Body of pancreas (tissue), 4 donors: Measurements from ENCODE around the gene ESRRA. TPM values are rescaled to one million over a fixed set of nuclear protein-coding genes. Genes with fewer than 3 reads are reported as not detected.

Experiments used
- ATAC-seq: fragments of 150-250 bp; one replicate; pipeline ENCODE4 v1.9.1; 2016
- DNase-seq, 4 donors: peaks; one replicate each; pipeline ENCODE4 v3.0.0-alpha.2; 2019
- H3K27ac ChIP-seq, 4 donors: fragments of 200-600 bp; sonication (generic); 1 replicate in 3 of 4; 2 replicates in 1 of 4; pipeline versions ENCODE4 v1.5.1 to v1.6.1; 2016 to 2019; ENCODE audit warnings: mild to moderate bottlenecking in 1 of 4, mixed read lengths in 1 of 4, moderate library complexity in 1 of 4
- H3K27me3 ChIP-seq, 2 donors: fragments of 200-600 bp; sonication (generic); one replicate each; pipeline ENCODE4 v1.6.0; 2016; ENCODE audit warnings: mild to moderate bottlenecking in 1 of 2
- H3K36me3 ChIP-seq, 2 donors: fragments of 200-600 bp; sonication (generic); replicated peaks in 1 of 2; 2 replicates each; pipeline ENCODE4 v1.5.1; 2016; ENCODE audit warnings: low read depth in 2 of 2; ENCODE audit not compliant: insufficient read depth in 1 of 2
- H3K4me1 ChIP-seq: fragments of 200-600 bp; sonication (generic); one replicate; pipeline ENCODE4 v1.6.0; 2016
- H3K4me3 ChIP-seq, 2 donors: fragments of 200-600 bp; sonication (generic); 1 replicate in 1 of 2; 2 replicates in 1 of 2; pipeline ENCODE4 v1.5.1; 2016 to 2019
- H3K9me3 ChIP-seq, 3 donors: fragments of 200-600 bp; sonication (generic); 1 replicate in 2 of 3; 2 replicates in 1 of 3; pipeline ENCODE4 v1.5.1; 2016
- POLR2A ChIP-seq, 3 donors: fragments of 450-650 bp; IDR thresholded peaks; one replicate each; pipeline ENCODE4 v1.6.1; 2016; ENCODE audit warnings: antibody characterized with exemption in 3 of 3, mild to moderate bottlenecking in 2 of 3
- WGBS, 2 donors: methylation state at CpG; one replicate each; pipeline ENCODE4 v1.1.5; 2017; 5-methylcytosine and 5-hydroxymethylcytosine counted together
- intact Hi-C: fragments of 100-400 bp; cut with DNase I; formaldehyde crosslinking; loops from one replicate; pipeline ENCODE4 v1.15.1; 2023
- total RNA-seq, 2 donors: library from RNA; depleted of rRNA; stranded (reverse); fragments of >200 nt; gene quantifications; one replicate each; pipeline ENCODE4 v1.1.0, GENCODE V29; 2016
- TF ChIP-seq, protein P1 (sequence below), 7 experiments: fragments of 450-650 bp in 4 of 7; fragments of 200-600 bp in 3 of 7; sonication (generic) in 3 of 7; IDR thresholded peaks; one replicate each; pipeline ENCODE4 v1.5.1; 2016 to 2019; ENCODE audit warnings: antibody characterized with exemption in 7 of 7

The ESRRA gene
- total RNA-seq, 2 donors from 2014 or later, result 51.7 to 63.8 TPM

DNA sequence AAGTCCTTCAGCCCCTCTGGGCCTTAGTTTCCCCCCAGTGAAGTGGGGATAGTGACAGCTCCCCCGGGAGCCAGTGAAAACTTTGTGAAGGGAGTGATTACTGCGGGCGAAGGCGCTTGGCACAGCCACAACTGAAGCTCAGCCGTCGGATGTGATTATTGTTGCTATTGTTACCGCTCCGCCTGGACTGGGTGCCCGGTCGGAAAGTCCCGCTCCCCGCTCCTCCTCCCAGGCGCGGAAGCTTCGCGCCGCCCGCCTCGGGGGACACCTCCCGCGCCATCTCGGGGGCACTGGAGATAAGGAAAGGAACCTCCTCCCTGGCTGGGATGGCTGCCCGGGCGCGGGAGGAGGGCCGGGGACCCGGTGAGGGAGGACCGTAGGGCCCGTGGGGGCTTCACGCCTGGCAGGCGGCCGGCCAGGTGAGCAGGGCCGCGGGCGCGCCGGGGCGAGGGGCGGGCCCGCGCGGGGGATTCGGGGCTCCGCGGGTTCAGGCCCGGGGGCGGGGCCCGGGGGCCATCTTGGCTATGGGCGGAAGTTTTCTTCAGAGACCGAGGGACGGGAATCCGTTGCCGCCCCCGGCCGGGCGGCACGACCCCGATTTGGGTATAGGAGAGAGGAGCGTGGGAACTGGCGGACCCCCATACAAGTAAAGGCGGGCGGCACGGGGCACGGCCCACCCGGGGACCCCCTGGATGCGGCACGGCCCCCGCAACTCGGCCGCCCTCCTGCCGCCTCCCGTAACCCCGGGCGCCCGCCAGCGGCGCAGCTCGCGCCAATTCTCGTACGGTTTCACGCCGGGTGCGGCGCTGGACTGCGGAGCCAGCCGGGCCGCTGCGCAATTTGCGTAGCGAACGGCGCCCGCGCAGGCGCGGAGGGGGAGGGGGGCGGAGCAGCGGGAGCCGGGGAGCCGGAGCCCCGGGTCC lies 20.1 kb upstream of the ESRRA start, which contains the start of gene GPR137:
TSS of gene GPR137 (plus strand) at position 887 of the 923 bp plus-strand sequence. CDS start 677 bp downstream, outside the sequence.
- DNase-seq (peak; percentile 84 to 90 (median 89)), ATAC-seq (peak; percentile 84)
- H3K27ac ChIP-seq, result peak within 1 kb of the TSS; percentile 70 to 91 (median 88)
- intact Hi-C loops, result no loop called here
- WGBS, 2 donors, result 1% methylated on average over 71 of the region's 102 CpGs; no CpG with 5 or more reads in 1 of the 2 donors
- no peaks in the 10 kb centered on the region for H3K27me3 ChIP-seq
- H3K4me3 ChIP-seq, result peak within 1 kb of the TSS; percentile 31 to 49
- peak in 2 of 3 donors; percentile 19 to 45 for TF ChIP-seq POLR2A (IDR thresholded peaks at IDR 0.05)
- TF ChIP-seq, protein P1, sequence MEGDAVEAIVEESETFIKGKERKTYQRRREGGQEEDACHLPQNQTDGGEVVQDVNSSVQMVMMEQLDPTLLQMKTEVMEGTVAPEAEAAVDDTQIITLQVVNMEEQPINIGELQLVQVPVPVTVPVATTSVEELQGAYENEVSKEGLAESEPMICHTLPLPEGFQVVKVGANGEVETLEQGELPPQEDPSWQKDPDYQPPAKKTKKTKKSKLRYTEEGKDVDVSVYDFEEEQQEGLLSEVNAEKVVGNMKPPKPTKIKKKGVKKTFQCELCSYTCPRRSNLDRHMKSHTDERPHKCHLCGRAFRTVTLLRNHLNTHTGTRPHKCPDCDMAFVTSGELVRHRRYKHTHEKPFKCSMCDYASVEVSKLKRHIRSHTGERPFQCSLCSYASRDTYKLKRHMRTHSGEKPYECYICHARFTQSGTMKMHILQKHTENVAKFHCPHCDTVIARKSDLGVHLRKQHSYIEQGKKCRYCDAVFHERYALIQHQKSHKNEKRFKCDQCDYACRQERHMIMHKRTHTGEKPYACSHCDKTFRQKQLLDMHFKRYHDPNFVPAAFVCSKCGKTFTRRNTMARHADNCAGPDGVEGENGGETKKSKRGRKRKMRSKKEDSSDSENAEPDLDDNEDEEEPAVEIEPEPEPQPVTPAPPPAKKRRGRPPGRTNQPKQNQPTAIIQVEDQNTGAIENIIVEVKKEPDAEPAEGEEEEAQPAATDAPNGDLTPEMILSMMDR (IDR thresholded peaks at IDR 0.05), result peak in 1 of 7 experiments; percentile 25
- H3K36me3 ChIP-seq, result no peaks in the 10 kb centered on the region
- peaks cover 24% of the 10 kb centered on the region for H3K4me1 ChIP-seq
- no peaks in the 10 kb centered on the region for H3K9me3 ChIP-seq

DNA sequence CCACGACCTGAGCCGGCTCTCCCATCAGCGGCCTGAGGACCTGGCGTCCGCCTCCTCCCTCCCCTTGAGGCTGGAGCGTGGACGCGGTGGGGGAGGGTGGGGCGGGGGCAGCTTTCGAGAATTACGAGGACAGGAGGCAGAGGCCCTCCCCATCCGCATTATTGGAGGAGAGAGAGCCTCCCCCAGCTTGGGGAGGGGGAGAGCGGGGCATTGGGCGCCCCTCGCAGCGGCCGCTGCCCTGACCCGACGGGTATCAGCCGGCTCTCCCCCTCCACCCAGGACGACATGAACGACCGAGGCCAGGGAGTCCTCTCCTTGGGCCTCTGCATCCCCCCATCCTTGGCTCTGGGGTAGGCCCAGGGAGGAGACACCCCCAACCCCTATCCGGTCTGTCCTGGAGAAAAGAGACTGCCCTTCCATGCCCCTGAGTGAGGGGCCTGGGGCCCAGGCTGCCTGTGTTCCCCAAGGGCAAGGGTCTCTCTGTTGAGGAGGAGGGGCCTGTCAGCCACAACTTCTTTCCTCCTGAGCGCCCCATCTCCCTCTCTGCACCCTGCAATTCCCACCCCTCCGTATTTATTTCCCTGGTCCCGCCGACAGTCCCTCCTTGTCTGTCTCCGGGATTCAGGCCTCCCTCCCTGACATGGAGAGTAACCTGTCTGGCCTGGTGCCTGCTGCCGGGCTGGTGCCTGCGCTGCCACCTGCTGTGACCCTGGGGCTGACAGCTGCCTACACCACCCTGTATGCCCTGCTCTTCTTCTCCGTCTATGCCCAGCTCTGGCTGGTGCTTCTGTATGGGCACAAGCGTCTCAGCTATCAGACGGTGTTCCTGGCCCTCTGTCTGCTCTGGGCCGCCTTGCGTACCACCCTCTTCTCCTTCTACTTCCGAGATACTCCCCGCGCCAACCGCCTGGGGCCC lies 19.2 kb upstream of the ESRRA start:
- 20 to 39% methylated on average over 16 to 38 of the region's 40 CpGs for WGBS, 2 donors
- H3K4me3 ChIP-seq, result peak overlapping the region; percentile 31 to 49
- H3K36me3 ChIP-seq, result no peaks in the 10 kb centered on the region
- no peaks in the 10 kb centered on the region for H3K9me3 ChIP-seq
- intact Hi-C loops, result no loop called here
- DNase-seq (peak; percentile 70 to 85 (median 78)), ATAC-seq (no peak)
- no peaks in the 10 kb centered on the region for H3K27me3 ChIP-seq
- H3K27ac ChIP-seq, result peak overlapping the region; percentile 70 to 91 (median 88)
- H3K4me1 ChIP-seq, result peaks cover 25% of the 10 kb centered on the region
- TF ChIP-seq, protein P1 (IDR thresholded peaks at IDR 0.05), result no peak

DNA sequence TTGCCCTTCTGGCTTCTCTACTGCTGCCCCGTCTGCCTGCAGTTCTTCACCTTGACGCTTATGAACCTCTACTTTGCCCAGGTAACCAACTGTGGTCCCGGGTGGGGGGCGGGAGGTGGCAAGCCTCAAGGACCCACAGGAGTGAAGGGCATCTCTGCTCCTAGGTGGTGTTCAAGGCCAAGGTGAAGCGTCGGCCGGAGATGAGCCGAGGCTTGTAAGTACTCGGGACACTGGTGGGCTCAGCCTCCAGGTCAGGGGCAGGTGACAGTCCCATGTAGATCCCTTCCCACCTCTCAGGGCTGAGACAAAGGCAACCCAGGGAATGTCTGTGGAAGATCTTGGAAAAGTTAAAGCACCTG lies 18.5 kb upstream of the ESRRA start:
- no peak for TF ChIP-seq POLR2A (IDR thresholded peaks at IDR 0.05)
- TF ChIP-seq, protein P1 (IDR thresholded peaks at IDR 0.05), result no peak
- intact Hi-C loops, result no loop called here
- WGBS, 2 donors, result 60 to 64% methylated on average over 9 of the region's 9 CpGs
- Histone ChIP-seq H3K4me3 (no peak overlapping the region), H3K27me3 (peaks cover 0 to 6% of the 10 kb centered on the region in 2 donors), H3K4me1 (peaks cover 32% of the 10 kb centered on the region), H3K36me3 (no peaks in the 10 kb centered on the region), H3K9me3 (no peaks in the 10 kb centered on the region), H3K27ac (no peak overlapping the region)
- ATAC-seq, result no peak
- no peak for DNase-seq

DNA sequence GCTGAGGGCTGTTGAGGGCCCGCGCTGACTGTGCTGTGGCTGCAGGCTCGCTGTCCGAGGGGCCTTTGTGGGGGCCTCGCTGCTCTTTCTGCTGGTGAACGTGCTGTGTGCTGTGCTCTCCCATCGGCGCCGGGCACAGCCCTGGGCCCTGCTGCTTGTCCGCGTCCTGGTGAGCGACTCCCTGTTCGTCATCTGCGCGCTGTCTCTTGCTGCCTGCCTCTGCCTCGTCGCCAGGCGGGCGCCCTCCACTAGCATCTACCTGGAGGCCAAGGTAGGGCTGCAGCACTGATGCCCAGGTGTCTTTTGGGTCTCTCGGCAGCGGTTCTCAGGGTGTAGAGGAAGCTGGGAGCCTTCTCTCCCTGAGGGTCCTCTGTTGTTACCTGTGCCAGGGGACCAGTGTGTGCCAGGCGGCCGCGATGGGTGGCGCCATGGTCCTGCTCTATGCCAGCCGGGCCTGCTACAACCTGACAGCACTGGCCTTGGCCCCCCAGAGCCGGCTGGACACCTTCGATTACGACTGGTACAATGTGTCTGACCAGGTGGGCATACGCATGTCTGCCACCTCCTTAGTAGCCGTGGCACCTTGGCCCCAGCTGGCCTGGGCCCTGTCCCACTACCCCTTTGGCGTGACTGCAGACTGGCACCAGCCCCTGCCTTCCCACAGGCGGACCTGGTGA lies 17.5 kb upstream of the ESRRA start:
- intact Hi-C loops, result no loop called here
- TF ChIP-seq, protein P1 (IDR thresholded peaks at IDR 0.05), result no peak
- no peak for TF ChIP-seq POLR2A (IDR thresholded peaks at IDR 0.05)
- WGBS, 2 donors, result 94% methylated on average over 33 of the region's 33 CpGs; no CpG with 5 or more reads in 1 of the 2 donors
- Histone ChIP-seq H3K4me1 (peaks cover 40% of the 10 kb centered on the region), H3K27ac (no peak overlapping the region), H3K9me3 (no peaks in the 10 kb centered on the region), H3K36me3 (no peaks in the 10 kb centered on the region), H3K4me3 (no peak overlapping the region), H3K27me3 (peaks cover 0 to 16% of the 10 kb centered on the region in 2 donors)
- no peak for ATAC-seq
- no peak for DNase-seq
